Fibroblast of pulmonary artery (primary cell): Measurements from ENCODE around the gene LOXHD1.

Experiments used
- DNase-seq: peaks from one replicate; pipeline ENCODE4 v3.0.0-alpha.2; 2010; ENCODE audit warnings: low read depth
- H3K4me3 ChIP-seq: replicated peaks from 2 replicates; pipeline ENCODE4 v1.5.1; 2011; ENCODE audit warnings: low read depth, mild to moderate bottlenecking, control low read depth, low read length, moderate library complexity
- CTCF ChIP-seq: IDR thresholded peaks from 2 replicates; pipeline ENCODE4 v1.5.1; 2011; ENCODE audit warnings: mild to moderate bottlenecking, control low read depth, low read length, inconsistent platforms; ENCODE audit errors: missing control alignments

Gene LOXHD1

GRCh38 chr18:46485675-46486194 lies 171.3 kb downstream of the LOXHD1 start:
- no peak for DNase-seq
- H3K4me3 ChIP-seq: no peak overlapping the region
- no peak for TF ChIP-seq CTCF

GRCh38 chr18:46484971-46485370 lies 172.0 kb downstream of the LOXHD1 start:
- TF ChIP-seq CTCF: no peak
- H3K4me3 ChIP-seq: no peak overlapping the region
- no peak for DNase-seq

GRCh38 chr18:46482831-46483230 lies 174.2 kb downstream of the LOXHD1 start:
- no peak overlapping the region for H3K4me3 ChIP-seq
- TF ChIP-seq CTCF: no peak
- DNase-seq: no peak

- peak; percentile 11 for DNase-seq
- no peak for TF ChIP-seq CTCF
- no peak overlapping the region for H3K4me3 ChIP-seq
These were observed 175.2 kb downstream of the LOXHD1 start for GRCh38 chr18:46481847-46482245.

GRCh38 chr18:46481048-46481846 lies 175.8 kb downstream of the LOXHD1 start:
- peak; percentile 78 for TF ChIP-seq CTCF
- H3K4me3 ChIP-seq: no peak overlapping the region
- DNase-seq: peak; percentile 64

- H3K4me3 ChIP-seq: no peak overlapping the region
- TF ChIP-seq CTCF: no peak
- DNase-seq: no peak
These were observed 176.8 kb downstream of the LOXHD1 start for GRCh38 chr18:46480226-46480625.

GRCh38 chr18:46478796-46479195 lies 178.2 kb downstream of the LOXHD1 start:
- TF ChIP-seq CTCF: no peak
- no peak for DNase-seq
- H3K4me3 ChIP-seq: no peak overlapping the region
